Esophagus squamous epithelium (tissue), 5 donors: ENCODE results near the gene SPATA25. TPM values are rescaled to one million over a fixed set of nuclear protein-coding genes. Genes with fewer than 3 reads are reported as not detected.

ENCODE experiments used
- DNase-seq: peaks from one replicate; lab custom pipeline; 2025; lab: John Stamatoyannopoulos, UW
- H3K27ac ChIP-seq, 4 donors: fragments of 200-600 bp; sonication (generic); one replicate each; pipeline ENCODE4 v1.5.1; 2016 to 2019; ENCODE audit warnings: mild to moderate bottlenecking in 1 of 4
- H3K27me3 ChIP-seq, 4 donors: fragments of 200-600 bp; sonication (generic); 1 replicate in 3 of 4; 2 replicates in 1 of 4; pipeline versions ENCODE4 v1.5.1 to v1.6.0; 2017 to 2021; ENCODE audit warnings: antibody characterized with exemption in 1 of 4
- H3K36me3 ChIP-seq, 3 donors: fragments of 200-600 bp; sonication (generic); one replicate each; pipeline ENCODE4 v1.5.1; 2016 to 2019
- H3K4me1 ChIP-seq, 3 donors: fragments of 200-600 bp; sonication (generic); one replicate each; pipeline ENCODE4 v1.5.1; 2017 to 2019
- H3K4me3 ChIP-seq, 4 donors: fragments of 200-600 bp; sonication (generic); 1 replicate in 3 of 4; 2 replicates in 1 of 4; pipeline ENCODE4 v1.5.1; 2016 to 2019; ENCODE audit warnings: mild to moderate bottlenecking in 2 of 4, moderate library complexity in 1 of 4
- H3K9me3 ChIP-seq, 3 donors: fragments of 200-600 bp; sonication (generic); one replicate each; pipeline ENCODE4 v1.5.1; 2016 to 2019
- POLR2A ChIP-seq, 4 donors: fragments of 450-650 bp; IDR thresholded peaks; one replicate each; pipeline ENCODE4 v1.6.1; 2017; ENCODE audit warnings: antibody characterized with exemption in 4 of 4, mild to moderate bottlenecking in 4 of 4, moderate library complexity in 3 of 4
- WGBS, 2 donors: methylation state at CpG; one replicate each; pipeline ENCODE4 v1.1.5; 2018; 5-methylcytosine and 5-hydroxymethylcytosine counted together
- intact Hi-C: fragments of 100-400 bp; cut with DNase I; formaldehyde crosslinking; loops from one replicate; pipeline ENCODE4 v1.15.0; 2022
- total RNA-seq, 4 donors: library from RNA; depleted of rRNA; stranded (reverse); fragments of >200 nt; gene quantifications; one replicate each; pipeline ENCODE4 v1.1.0, GENCODE V29; 2016
- TF ChIP-seq, protein P1 (sequence below), 6 experiments: fragments of 450-650 bp in 4 of 6; fragments of 200-600 bp in 2 of 6; sonication (generic) in 2 of 6; IDR thresholded peaks; one replicate each; pipeline ENCODE4 v1.5.1; 2016 to 2019; ENCODE audit warnings: antibody characterized with exemption in 6 of 6, mild to moderate bottlenecking in 4 of 6, moderate library complexity in 4 of 6
- donor health status: DM: yes; HTN: yes; CAD: no.

Gene SPATA25
- total RNA-seq, 4 donors from 2014 or later, result 1.1 to 1.3 TPM; not detected in 2

DNA sequence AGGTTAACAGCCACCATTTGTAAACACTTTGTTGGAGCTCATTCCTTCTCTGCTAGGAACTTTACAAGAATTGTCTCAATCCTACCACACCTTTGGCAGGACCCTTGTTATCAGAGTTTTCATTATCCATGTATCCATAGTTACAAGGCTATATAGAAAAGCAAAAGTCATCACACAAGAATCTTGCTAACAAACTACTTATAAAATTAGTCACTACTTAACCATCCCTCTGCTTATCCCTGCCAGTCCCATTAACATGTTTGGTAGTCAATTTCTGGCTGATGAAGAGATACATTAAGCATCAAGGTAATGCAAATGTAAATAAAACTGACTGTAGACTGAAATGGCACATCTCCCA, 19.6 kb downstream of the SPATA25 start:
- no peaks in the 10 kb centered on the region for H3K4me1 ChIP-seq
- H3K36me3 ChIP-seq, result no peaks in the 10 kb centered on the region
- no peaks in the 10 kb centered on the region for H3K27me3 ChIP-seq
- no peak overlapping the region for H3K27ac ChIP-seq
- TF ChIP-seq, protein P1, sequence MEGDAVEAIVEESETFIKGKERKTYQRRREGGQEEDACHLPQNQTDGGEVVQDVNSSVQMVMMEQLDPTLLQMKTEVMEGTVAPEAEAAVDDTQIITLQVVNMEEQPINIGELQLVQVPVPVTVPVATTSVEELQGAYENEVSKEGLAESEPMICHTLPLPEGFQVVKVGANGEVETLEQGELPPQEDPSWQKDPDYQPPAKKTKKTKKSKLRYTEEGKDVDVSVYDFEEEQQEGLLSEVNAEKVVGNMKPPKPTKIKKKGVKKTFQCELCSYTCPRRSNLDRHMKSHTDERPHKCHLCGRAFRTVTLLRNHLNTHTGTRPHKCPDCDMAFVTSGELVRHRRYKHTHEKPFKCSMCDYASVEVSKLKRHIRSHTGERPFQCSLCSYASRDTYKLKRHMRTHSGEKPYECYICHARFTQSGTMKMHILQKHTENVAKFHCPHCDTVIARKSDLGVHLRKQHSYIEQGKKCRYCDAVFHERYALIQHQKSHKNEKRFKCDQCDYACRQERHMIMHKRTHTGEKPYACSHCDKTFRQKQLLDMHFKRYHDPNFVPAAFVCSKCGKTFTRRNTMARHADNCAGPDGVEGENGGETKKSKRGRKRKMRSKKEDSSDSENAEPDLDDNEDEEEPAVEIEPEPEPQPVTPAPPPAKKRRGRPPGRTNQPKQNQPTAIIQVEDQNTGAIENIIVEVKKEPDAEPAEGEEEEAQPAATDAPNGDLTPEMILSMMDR (IDR thresholded peaks at IDR 0.05), result no peak
- TF ChIP-seq POLR2A (IDR thresholded peaks at IDR 0.05), result no peak
- DNase-seq, result no peak
- H3K4me3 ChIP-seq, result no peak overlapping the region
- no peaks in the 10 kb centered on the region for H3K9me3 ChIP-seq
- intact Hi-C loops, result no loop called here

DNA sequence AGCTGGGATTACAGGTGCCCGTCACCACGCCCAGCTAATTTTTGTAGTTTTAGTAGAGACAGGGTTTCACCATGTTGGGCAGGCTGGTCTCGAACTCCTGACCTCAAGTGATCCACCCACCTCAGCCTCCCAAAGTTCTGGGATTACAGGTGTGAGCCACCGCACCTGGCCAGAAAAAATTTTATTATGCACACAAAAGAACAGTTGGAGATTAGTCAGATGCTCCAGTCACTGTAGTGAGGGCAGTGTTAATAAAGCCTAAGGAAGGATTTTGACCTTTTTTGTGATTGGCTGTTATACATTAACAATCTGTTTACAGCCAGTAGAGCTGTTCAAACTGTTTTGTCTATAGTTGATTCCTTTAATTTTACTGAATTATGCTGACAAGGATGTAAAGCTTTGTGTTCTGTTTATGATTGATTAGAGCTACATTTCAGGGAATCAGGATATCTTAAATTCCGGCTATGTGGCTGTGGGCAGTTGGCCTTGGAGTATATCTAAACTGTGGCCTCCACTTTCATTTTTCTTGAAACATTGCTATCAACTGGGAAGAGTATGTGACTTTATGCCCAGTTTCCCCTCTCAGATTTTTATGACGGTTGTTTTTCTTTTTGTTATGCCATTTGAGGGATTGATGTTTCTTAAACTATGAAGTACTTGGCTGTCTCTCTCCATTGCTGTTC, 20.1 kb downstream of the SPATA25 start:
- H3K9me3 ChIP-seq, result no peaks in the 10 kb centered on the region
- no peak overlapping the region for H3K4me3 ChIP-seq
- H3K27ac ChIP-seq, result no peak overlapping the region
- H3K4me1 ChIP-seq, result no peaks in the 10 kb centered on the region
- intact Hi-C loops, result no loop called here
- TF ChIP-seq POLR2A (IDR thresholded peaks at IDR 0.05), result no peak
- TF ChIP-seq, protein P1 (IDR thresholded peaks at IDR 0.05), result no peak
- DNase-seq, result no peak
- no peaks in the 10 kb centered on the region for H3K36me3 ChIP-seq
- no peaks in the 10 kb centered on the region for H3K27me3 ChIP-seq
- WGBS, 2 donors, result 69 to 96% methylated on average over 6 of the region's 6 CpGs

DNA sequence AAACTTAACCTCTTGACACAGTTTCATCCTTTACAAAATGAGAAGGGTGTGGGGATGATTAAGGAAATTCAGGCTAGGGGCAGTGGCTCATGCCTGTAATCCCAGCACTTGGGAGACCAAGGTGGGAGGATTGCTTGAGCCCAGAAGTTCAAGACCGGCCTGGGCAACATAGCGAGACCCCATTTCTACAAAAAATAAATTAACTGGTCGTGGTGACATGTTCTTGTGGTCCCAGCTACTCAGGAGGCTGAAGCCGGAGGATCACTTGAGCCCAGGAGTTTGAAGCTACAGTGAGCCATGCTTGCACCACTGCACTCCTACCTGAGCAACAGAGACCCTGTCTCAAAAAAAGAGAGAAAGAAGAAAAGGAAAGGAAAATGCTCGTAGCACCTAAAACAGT, 21.0 kb downstream of the SPATA25 start:
- 93 to 95% methylated on average over 5 of the region's 5 CpGs for WGBS, 2 donors
- H3K9me3 ChIP-seq, result no peaks in the 10 kb centered on the region
- TF ChIP-seq, protein P1 (IDR thresholded peaks at IDR 0.05), result no peak
- TF ChIP-seq POLR2A (IDR thresholded peaks at IDR 0.05), result no peak
- no peak overlapping the region for H3K27ac ChIP-seq
- H3K4me1 ChIP-seq, result no peaks in the 10 kb centered on the region
- intact Hi-C loops, result no loop called here
- DNase-seq, result no peak
- no peaks in the 10 kb centered on the region for H3K36me3 ChIP-seq
- no peaks in the 10 kb centered on the region for H3K27me3 ChIP-seq
- no peak overlapping the region for H3K4me3 ChIP-seq

DNA sequence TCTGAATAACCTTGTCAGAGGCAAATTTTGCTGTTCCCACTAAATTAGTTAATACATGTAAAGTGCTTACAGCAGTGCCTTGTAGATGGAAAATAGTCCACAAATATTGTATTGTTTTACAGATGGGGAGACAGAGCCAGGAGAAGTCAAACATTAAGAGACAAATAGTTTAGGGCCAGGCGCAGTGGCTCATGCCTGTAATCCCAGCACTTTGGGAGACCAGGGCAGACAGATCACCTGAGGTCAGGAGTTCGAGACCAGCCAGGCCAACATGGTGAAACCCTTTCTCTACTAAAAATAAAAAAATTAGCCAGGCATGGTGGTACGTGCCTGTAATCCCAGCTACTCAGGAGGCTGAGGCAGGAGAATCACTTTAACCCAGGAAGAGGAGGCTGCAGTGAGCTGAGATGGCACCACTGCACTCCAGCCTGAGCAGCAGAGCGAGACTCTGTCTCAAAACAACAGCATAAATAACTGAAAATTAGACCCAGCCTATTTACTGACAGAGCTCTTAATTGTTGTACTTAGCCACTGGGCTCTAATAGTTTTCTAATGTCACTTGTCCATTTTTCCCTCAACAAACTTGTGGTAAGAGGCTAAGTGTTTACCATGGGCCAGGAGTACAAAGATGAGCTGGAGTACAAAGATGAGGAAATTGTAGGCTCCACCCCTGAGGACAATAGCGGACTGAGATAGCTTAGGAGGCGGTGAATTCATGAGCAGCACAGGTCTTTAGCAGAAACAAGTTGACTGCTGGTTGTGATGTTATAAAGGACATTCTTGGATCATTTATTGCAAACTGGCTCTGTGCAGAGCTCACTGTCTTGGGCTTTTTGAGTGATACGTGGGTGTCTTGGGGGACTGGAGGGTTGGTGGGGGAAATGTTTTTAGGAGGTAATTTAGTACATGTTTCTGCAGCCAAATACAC, 23.6 kb downstream of the SPATA25 start:
- intact Hi-C loops, result no loop called here
- no peaks in the 10 kb centered on the region for H3K27me3 ChIP-seq
- no peaks in the 10 kb centered on the region for H3K36me3 ChIP-seq
- H3K4me1 ChIP-seq, result peaks cover 0 to 2% (median 0%) of the 10 kb centered on the region in 3 donors
- H3K9me3 ChIP-seq, result no peaks in the 10 kb centered on the region
- no peak for DNase-seq
- TF ChIP-seq, protein P1 (IDR thresholded peaks at IDR 0.05), result no peak
- TF ChIP-seq POLR2A (IDR thresholded peaks at IDR 0.05), result no peak
- H3K4me3 ChIP-seq, result no peak overlapping the region
- 83 to 85% methylated on average over 7 of the region's 7 CpGs for WGBS, 2 donors
- no peak overlapping the region for H3K27ac ChIP-seq
